Calu3 (cell line): ENCODE results near the gene TECPR2. TPM values are rescaled to one million over a fixed set of nuclear protein-coding genes. Genes with fewer than 3 reads are reported as not detected.

Experiments
- BruUV-seq: library from RNA; stranded (reverse); fragments of 400-500 nt; replicated peaks from 2 replicates; lab custom pipeline; 2021; lab: Mats Ljungman, UMichigan
- CTCF ChIA-PET: fragments of 300-600 bp; sonication (Branson Sonifier 250); formaldehyde crosslinking; loops from one replicate; lab custom pipeline; 2022; ENCODE audit warnings: antibody characterized with exemption; lab: Charles Lee
- DNase-seq: peaks from one replicate; pipeline ENCODE4 v3.0.0; 2022
- H3K27ac Mint-ChIP-seq: one replicate; pipeline ENCODE4 v1.8.0; 2022; ENCODE audit warnings: mixed read lengths; ENCODE audit not compliant: unreplicated experiment
- H3K27me3 Mint-ChIP-seq: one replicate; pipeline ENCODE4 v1.8.0; 2022; ENCODE audit warnings: mixed read lengths; ENCODE audit not compliant: unreplicated experiment
- H3K36me3 Mint-ChIP-seq: one replicate; pipeline ENCODE4 v1.8.0; 2022; ENCODE audit warnings: mild to moderate bottlenecking, moderate library complexity, mixed read lengths; ENCODE audit not compliant: insufficient read depth, unreplicated experiment
- H3K4me1 Mint-ChIP-seq: one replicate; pipeline ENCODE4 v1.8.0; 2022; ENCODE audit warnings: mild to moderate bottlenecking, low read depth, mixed read lengths; ENCODE audit not compliant: unreplicated experiment
- H3K4me3 Mint-ChIP-seq: one replicate; pipeline ENCODE4 v1.8.0; 2022; ENCODE audit warnings: mild to moderate bottlenecking, low read depth, moderate library complexity, mixed read lengths; ENCODE audit not compliant: unreplicated experiment
- H3K9me3 Mint-ChIP-seq: one replicate; pipeline ENCODE4 v1.8.0; 2022; ENCODE audit warnings: low read depth, mixed read lengths; ENCODE audit not compliant: unreplicated experiment
- intact Hi-C: fragments of 100-400 bp; cut with micrococcal nuclease; formaldehyde crosslinking; loops from one replicate; pipeline ENCODE4 v1.10.0; 2022; ENCODE audit not compliant: unreplicated experiment
- total RNA-seq: library from RNA; stranded (reverse); gene quantifications from 2 replicates; pipeline ENCODE4 v1.2.3, GENCODE V29; 2022
- TF ChIP-seq, protein P1 (sequence below): fragments of 200-600 bp; IDR thresholded peaks from one replicate; pipeline ENCODE4 v1.8.0; 2022; ENCODE audit warnings: antibody characterized with exemption; ENCODE audit not compliant: unreplicated experiment

The TECPR2 gene
- total RNA-seq, 1 experiment from 2014 or later: 21.7 TPM

DNA sequence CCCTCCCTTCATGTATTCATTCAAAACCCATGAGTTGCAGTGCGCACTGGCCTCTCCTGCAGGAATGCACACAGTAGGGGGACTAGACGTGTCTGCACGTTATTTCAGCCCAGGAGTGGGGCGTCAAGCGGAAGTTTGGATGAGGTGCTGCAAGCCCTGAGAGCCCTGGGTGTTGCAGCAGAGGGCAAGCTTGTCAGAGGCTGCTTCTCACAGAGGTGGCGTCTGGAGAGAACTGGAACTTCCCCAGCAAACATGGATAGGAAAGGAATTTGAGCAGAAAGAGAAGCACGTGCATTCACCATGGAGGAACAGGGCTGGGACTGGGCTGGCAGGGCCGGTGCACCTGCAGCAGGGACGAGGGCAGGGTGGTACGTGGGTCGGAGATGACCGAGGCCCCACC is 64.9 kb downstream of the TECPR2 start:
- Mint-ChIP-seq H3K36me3 (no peaks in the 10 kb centered on the region), H3K4me1 (no peaks in the 10 kb centered on the region), H3K27me3 (no peaks in the 10 kb centered on the region), H3K27ac (no peak overlapping the region), H3K9me3 (no peaks in the 10 kb centered on the region), H3K4me3 (no peak overlapping the region)
- TF ChIP-seq, protein P1, sequence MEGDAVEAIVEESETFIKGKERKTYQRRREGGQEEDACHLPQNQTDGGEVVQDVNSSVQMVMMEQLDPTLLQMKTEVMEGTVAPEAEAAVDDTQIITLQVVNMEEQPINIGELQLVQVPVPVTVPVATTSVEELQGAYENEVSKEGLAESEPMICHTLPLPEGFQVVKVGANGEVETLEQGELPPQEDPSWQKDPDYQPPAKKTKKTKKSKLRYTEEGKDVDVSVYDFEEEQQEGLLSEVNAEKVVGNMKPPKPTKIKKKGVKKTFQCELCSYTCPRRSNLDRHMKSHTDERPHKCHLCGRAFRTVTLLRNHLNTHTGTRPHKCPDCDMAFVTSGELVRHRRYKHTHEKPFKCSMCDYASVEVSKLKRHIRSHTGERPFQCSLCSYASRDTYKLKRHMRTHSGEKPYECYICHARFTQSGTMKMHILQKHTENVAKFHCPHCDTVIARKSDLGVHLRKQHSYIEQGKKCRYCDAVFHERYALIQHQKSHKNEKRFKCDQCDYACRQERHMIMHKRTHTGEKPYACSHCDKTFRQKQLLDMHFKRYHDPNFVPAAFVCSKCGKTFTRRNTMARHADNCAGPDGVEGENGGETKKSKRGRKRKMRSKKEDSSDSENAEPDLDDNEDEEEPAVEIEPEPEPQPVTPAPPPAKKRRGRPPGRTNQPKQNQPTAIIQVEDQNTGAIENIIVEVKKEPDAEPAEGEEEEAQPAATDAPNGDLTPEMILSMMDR: no peak
- intact Hi-C loops: no loop called here
- CTCF ChIA-PET: no interaction called here
- no TSS peak for BruUV-seq
- DNase-seq: no peak

- Mint-ChIP-seq H3K4me1 (no peaks in the 10 kb centered on the region), H3K27me3 (no peaks in the 10 kb centered on the region), H3K27ac (no peak overlapping the region), H3K4me3 (no peak overlapping the region), H3K9me3 (no peaks in the 10 kb centered on the region), H3K36me3 (peaks cover 4% of the 10 kb centered on the region)
- no peak for DNase-seq
- intact Hi-C loops: no loop called here
- TF ChIP-seq, protein P1: no peak
- CTCF ChIA-PET: interaction anchor here (0.7 kb wide), 1 partner anchor 1494 kb away, joined by 3 read pairs; no protein-coding TSS in a partner anchor
- no TSS peak for BruUV-seq
Observed at GRCh38 chr14:102430212-102430908, 67.6 kb downstream of the TECPR2 start.

- no peak overlapping the region for H3K27ac Mint-ChIP-seq
- TF ChIP-seq, protein P1: no peak
- intact Hi-C loops: no loop called here
- no peaks in the 10 kb centered on the region for H3K4me1 Mint-ChIP-seq
- no peak for DNase-seq
- CTCF ChIA-PET: no interaction called here
- no TSS peak for BruUV-seq
- H3K9me3 Mint-ChIP-seq: no peaks in the 10 kb centered on the region
- peaks cover 4% of the 10 kb centered on the region for H3K36me3 Mint-ChIP-seq
- H3K27me3 Mint-ChIP-seq: no peaks in the 10 kb centered on the region
- no peak overlapping the region for H3K4me3 Mint-ChIP-seq
Observed at GRCh38 chr14:102431751-102432150, 69.0 kb downstream of the TECPR2 start.

- CTCF ChIA-PET: no interaction called here
- no peaks in the 10 kb centered on the region for H3K27me3 Mint-ChIP-seq
- intact Hi-C loops: loop anchor here (5.0 kb wide), 1 partner anchor 83 kb away; no protein-coding TSS in a partner anchor
- no peaks in the 10 kb centered on the region for H3K4me1 Mint-ChIP-seq
- no TSS peak for BruUV-seq
- DNase-seq: no peak
- no peaks in the 10 kb centered on the region for H3K9me3 Mint-ChIP-seq
- H3K36me3 Mint-ChIP-seq: peaks cover 8% of the 10 kb centered on the region
- TF ChIP-seq, protein P1: no peak
- H3K27ac Mint-ChIP-seq: no peak overlapping the region
- no peak overlapping the region for H3K4me3 Mint-ChIP-seq
Observed at GRCh38 chr14:102434647-102435175, 72.0 kb downstream of the TECPR2 start.
